ENCODE results near the gene ZNF462.
"Not testable (repeated sequence)": the region's sequence is repeated elsewhere in the genome, so short reads cannot be mapped to it uniquely, and the experiment has no call there.

ZNF462 gene, protein sequence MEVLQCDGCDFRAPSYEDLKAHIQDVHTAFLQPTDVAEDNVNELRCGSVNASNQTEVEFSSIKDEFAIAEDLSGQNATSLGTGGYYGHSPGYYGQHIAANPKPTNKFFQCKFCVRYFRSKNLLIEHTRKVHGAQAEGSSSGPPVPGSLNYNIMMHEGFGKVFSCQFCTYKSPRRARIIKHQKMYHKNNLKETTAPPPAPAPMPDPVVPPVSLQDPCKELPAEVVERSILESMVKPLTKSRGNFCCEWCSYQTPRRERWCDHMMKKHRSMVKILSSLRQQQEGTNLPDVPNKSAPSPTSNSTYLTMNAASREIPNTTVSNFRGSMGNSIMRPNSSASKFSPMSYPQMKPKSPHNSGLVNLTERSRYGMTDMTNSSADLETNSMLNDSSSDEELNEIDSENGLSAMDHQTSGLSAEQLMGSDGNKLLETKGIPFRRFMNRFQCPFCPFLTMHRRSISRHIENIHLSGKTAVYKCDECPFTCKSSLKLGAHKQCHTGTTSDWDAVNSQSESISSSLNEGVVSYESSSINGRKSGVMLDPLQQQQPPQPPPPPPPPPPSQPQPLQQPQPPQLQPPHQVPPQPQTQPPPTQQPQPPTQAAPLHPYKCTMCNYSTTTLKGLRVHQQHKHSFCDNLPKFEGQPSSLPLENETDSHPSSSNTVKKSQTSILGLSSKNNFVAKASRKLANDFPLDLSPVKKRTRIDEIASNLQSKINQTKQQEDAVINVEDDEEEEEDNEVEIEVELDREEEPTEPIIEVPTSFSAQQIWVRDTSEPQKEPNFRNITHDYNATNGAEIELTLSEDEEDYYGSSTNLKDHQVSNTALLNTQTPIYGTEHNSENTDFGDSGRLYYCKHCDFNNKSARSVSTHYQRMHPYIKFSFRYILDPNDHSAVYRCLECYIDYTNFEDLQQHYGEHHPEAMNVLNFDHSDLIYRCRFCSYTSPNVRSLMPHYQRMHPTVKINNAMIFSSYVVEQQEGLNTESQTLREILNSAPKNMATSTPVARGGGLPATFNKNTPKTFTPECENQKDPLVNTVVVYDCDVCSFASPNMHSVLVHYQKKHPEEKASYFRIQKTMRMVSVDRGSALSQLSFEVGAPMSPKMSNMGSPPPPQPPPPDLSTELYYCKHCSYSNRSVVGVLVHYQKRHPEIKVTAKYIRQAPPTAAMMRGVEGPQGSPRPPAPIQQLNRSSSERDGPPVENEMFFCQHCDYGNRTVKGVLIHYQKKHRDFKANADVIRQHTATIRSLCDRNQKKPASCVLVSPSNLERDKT (N-terminal part only)

DNA sequence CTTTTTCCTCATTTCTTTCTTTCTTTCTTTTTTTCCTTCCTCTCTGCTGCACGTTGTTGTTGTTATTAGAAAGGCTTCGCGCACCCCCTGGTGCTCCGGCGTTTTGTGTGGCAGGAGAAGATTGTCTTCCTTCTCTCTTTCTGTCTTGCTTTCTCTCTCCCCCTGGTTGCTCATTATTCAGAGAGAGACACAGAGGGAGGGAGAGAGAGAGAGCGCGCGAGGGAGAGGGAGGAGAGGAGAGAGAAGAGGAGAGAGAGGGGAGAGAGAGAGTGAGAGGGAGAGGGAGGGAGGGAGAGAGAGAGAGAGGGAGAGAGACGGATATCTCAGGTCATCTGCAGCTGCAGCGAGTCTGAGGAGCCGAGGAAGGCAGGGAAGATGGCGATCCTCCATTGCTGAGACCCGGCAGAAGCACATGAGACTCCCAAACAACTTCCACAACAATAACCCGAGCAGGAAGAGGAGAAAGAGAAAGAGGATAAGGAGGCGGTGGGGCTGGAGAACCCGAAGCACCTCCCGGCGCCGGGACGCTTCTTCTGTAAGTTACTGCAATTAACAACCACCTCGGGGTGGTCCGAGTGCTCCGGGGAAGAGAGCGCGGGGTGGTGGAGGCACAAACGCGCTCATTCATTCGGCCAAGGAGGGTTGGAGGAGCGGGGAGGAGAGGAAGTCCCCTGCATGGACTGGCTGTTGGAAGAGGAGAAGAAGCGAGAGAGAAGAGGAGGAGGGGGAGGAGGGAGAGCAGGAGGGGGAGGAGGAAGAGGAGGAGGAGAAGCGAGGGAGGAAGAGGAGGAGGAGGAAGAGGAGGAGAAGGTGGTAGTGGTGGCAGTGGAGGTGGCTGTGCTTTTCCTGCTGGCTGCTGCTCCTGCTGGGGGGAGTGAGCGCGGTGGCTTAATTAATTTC is at the start of gene ZNF462:
Gene ZNF462, plus strand, starts transcription at position 346 of the 900 bp plus-strand sequence. CDS start 60,218 bp downstream, outside the sequence.
- DNase-seq: peak; percentile 21

GRCh38 chr9:106816524-106816923 is 46.4 kb upstream of the ZNF462 start:
- no peak for DNase-seq

GRCh38 chr9:106818034-106818433 is 44.9 kb upstream of the ZNF462 start:
- no peak for DNase-seq

DNA sequence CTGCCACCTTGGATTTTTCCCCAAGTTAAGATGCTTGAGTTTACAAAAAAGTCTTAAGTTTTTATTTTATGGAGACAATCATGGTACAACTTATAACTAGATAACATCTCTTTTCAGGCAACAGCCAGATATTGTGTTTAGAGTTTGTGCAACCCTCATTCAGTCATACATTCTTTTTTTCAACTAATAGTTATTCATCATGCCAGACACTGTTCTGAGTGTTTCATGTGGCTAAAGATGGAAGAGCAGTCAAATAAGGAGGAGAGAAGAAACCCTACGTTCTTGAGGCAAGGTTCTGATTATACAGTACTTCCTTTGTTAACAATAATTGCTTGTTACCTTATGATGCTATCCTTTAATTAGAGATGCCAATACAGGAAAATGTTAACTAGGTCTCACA is 42.1 kb upstream of the ZNF462 start:
- no peak for DNase-seq

- DNase-seq: no peak
These were observed 34.9 kb upstream of the ZNF462 start for GRCh38 chr9:106828070-106828469.

DNA sequence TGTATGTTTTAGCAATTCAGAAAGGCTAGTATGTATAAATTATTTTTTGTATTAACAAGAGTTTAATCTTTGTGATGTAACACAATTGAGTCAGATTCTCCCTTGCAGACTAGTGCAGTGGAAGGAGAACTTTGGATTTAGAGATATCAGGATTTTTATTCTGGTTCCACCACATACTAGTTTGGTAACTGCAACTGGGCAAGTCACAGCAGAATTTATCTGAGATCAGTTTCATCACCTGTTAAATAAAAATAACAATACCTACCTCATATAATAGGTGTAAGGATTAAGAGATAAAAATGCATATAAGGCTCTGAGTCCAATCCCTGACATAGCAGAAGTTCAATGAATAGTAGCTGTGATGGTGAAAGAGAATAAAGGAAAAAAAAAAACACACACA is 34.0 kb upstream of the ZNF462 start:
- DNase-seq: no peak

DNA sequence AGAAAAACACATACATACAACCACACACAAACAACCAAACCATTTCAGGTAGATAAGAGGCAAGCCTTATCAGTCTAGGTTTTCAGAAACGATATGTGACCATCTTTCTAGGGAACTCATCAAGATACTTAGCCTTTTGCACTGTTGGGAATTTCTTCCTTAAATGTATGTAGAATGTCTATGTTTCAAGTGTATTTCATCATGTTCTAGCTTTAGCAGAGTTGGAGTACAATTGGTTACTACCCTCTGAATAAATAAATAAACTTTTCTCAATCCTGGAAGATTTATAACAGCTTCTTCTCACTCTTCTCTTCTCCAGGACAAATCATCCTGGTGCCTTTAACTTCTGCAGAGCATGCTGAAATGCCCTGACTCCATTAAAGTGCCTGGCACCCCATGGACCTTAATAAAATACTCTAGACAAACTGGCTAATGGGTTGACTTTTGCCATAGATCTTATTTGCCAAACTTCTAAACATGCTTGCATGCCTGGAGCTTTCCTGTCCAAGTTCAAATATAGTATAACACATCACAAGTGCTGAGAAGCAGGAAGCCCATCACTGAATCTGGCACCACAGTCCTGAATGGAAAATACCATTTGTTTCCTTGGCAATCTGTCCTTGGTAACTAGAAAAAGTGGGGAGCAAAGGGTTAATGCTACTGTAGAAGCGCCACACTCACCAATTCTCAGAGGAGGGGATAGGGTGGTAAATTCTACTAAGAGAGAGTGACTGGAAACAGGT is 33.1 kb upstream of the ZNF462 start:
- peak; percentile 2 for DNase-seq

- DNase-seq: peak; percentile 15
These were observed 32.3 kb upstream of the ZNF462 start for GRCh38 chr9:106830527-106831150.

- DNase-seq: no peak
These were observed 28.1 kb upstream of the ZNF462 start for GRCh38 chr9:106834888-106835287.

DNA sequence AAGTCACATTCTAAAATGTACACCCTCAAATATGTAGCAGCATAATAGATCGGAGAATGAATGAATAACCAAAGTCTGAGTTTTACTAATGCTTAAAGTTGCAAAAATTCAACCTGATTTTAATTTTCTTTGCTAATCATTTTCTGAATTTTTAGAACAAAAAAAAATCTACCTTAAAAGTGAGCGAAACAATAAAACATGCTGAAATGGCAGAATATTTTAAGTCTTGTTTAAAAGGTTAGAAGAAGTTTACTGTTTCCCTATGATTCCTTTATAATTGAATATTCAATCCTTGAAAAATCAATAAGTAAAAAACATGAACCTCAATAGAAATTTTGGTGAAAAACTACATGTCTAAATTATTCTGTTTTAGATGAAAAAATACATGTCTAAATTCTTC is 27.1 kb upstream of the ZNF462 start:
- no peak for DNase-seq

- no peak for DNase-seq
These were observed 19.6 kb upstream of the ZNF462 start for GRCh38 chr9:106843371-106843770.

DNA sequence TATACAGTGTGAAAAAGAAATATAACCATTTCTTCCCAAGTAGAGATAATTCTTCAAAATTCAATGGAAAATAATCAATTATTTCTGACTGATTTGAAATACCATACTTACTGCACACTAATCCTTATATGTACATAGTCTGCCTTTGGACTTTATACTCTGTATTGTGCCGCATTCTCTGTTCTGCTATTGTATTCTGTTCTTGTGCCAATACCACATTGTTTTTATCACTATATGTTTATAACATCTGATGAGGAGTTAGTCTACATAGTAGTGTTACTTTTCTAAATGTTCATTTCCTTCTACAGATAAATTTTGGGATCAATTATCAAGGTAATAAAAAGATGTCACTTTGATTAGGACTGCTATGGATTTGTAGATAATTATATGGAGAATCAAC is 16.7 kb upstream of the ZNF462 start:
- DNase-seq: no peak

DNA sequence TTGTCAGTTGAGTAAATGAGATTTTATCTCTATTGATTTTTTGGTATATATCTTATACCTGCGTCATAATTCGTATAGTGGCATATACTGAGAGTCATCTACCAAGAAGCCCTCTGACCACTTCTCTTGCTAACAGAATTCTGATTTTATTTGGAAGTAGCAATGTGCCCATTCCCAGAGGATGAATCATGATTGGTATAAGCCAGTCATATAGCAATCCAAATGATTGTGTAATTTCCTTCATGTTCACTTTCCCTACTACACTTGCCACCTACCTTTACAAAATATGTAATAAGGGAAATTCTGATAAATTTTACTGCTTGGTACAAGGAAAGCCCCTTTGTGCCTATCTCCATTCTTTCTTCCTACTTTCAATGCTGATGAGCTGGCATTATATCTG is 16.1 kb upstream of the ZNF462 start:
- no peak for DNase-seq

DNA sequence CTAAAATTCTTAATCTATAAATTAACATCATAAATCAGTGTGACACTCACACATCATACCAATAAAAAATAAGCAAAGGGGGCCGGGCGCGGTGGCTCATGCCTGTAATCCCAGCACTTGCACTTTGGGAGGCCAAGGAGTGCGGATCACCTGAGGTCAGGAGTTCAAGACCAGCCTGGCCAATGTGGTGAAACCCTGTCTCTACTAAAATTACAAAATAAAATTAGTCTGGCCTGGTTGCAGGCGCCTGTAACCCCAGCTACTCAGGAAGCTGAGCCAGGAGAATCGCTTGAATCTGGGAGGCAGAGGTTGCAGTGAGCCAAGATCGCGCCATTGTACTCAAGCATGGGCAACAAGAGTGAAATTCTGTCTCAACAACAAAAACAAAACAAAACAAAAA is 11.3 kb upstream of the ZNF462 start:
- DNase-seq: not testable (repeated sequence)

DNA sequence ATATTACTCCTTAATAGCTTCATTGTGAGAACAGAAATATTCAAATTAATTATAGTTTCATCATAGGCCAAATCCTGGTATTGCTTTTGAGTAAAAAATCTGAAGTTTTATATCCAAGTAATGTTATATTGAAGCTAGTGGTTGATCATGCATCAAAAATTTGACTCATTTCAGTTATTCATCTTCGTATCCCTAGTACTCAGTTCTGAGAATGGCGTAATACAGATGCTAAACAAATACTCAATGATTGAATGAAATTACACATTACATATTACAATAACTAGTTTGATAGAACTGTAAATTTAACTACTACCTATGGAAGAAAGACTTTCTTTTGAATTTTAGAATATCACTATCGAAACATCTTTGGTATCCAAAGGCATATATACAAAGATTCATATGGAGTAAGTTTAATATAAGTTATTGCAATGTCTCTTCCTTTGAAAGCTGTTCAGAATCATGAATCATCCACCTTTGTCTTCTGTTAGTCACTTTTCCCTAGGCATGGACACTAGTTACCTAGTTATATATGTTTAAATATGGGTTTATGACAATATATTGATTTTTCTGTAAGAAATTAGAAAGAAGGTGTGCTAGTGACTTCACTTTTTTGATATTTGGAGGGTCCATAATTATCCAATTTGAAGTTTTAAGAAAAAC is 5.0 kb upstream of the ZNF462 start:
- DNase-seq: no peak

- DNase-seq: no peak
These were observed 2.8 kb upstream of the ZNF462 start for GRCh38 chr9:106859957-106860720.

DNA sequence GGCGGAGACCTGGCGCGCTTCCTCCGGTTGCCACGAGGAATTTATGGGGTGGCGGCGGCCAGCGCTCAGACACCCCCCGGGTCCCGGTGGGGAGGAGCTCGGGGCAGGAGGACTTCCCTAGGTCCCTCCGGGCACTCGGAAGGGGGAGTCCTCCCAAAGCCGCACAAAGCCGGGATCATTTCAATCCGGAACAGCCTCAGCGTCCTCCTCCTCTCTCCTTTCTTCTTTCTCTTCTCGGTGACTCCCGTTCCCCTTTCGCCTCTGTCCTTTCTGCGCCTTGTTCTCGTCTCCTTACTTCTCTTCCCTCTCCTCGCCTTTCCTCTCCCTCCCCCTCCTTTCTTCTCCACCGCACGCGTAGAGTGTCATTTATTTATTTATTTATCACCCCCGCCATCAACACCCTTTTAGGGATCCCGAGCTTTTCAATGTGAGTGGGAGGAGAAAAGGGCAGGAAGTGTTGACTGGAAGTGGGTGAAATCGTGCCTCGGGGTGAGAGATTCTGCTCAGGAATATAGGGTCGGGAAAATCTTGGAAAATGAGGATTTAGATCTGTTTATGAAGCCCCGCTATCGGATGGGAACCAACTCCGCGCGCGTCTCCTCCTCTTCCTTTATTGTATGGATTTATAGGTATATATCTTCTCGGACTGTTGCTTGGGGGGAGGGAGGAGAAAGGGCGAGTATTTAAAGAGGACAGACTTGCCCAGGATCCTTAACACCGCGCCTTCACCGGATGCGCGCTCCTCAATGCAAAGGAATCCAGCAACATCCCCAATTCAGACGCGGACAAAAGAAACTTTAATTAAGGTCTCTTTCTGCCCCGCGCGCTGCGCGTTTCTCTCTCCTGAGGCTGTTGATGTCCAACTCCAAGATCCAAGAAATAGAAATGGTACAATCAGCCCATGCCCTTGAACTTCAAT is 2.0 kb upstream of the ZNF462 start:
- DNase-seq: no peak

DNA sequence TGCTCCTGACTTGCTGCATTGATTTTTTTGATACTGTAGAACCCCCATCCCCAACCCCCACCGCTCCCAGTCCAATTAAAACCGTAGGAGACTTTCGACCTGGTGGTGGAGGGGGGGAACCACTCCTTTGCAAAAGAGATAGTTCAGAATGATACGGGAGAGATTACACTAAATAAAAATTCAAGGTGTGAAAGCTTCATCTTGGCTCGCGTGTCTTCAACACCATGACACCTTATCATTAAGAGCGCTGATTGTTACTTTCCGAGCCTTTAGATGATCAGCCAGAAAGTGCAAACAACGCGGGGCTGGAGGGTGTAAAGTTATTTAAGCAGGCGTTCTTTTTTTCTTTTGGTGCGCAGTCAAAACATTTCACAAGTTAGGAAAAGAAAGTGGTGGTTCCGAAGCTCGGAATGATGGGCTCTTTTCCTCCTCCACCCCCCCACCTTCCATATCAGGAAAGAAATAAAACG is 1.3 kb upstream of the ZNF462 start:
- no peak for DNase-seq

All from KG1 (cell line).